M059J (cell line): ENCODE measurements around the gene RALGPS1. TPM values are rescaled to one million over a fixed set of nuclear protein-coding genes. Genes with fewer than 3 reads are reported as not detected.

Experiments used
- DNase-seq: peaks from one replicate; pipeline ENCODE4 v3.0.0-alpha.2; 2012; ENCODE audit warnings: low read depth
- total RNA-seq: library from RNA; depleted of rRNA; stranded (reverse); fragments of >200 nt; shearing (Covaris generic); gene quantifications from 2 replicates; pipeline ENCODE4 v1.2.3, GENCODE V29; 2014

The RALGPS1 gene
- total RNA-seq, 1 experiment from 2014 or later: 9.8 TPM

- no peak for DNase-seq
Measured at GRCh38 chr9:127098916-127099553, 184.5 kb downstream of the RALGPS1 start.

- DNase-seq: no peak
Measured at GRCh38 chr9:127099664-127100063, 185.1 kb downstream of the RALGPS1 start.

- no peak for DNase-seq
Measured at GRCh38 chr9:127102176-127102575, 187.6 kb downstream of the RALGPS1 start.

GRCh38 chr9:127102788-127103187, 188.2 kb downstream of the RALGPS1 start:
- DNase-seq: no peak

GRCh38 chr9:127104581-127105311, 190.2 kb downstream of the RALGPS1 start:
- no peak for DNase-seq

GRCh38 chr9:127105805-127106465, 191.4 kb downstream of the RALGPS1 start:
- no peak for DNase-seq

- DNase-seq: no peak
Measured at GRCh38 chr9:127106466-127106855, 191.9 kb downstream of the RALGPS1 start.

- DNase-seq: no peak
Measured at GRCh38 chr9:127107171-127107928, 192.8 kb downstream of the RALGPS1 start.

- DNase-seq: no peak
Measured at GRCh38 chr9:127107929-127108876, 193.6 kb downstream of the RALGPS1 start.

- DNase-seq: no peak
Measured at GRCh38 chr9:127109212-127109711, 194.7 kb downstream of the RALGPS1 start.

- DNase-seq: no peak
Measured at GRCh38 chr9:127112056-127112455, 197.5 kb downstream of the RALGPS1 start.

- DNase-seq: no peak
Measured at GRCh38 chr9:127112735-127113161, 198.2 kb downstream of the RALGPS1 start.

GRCh38 chr9:127113191-127113972, 198.8 kb downstream of the RALGPS1 start:
- no peak for DNase-seq

- no peak for DNase-seq
Measured at GRCh38 chr9:127114606-127115005, 200.0 kb downstream of the RALGPS1 start.

GRCh38 chr9:127116088-127116726, 201.6 kb downstream of the RALGPS1 start:
- peak; percentile 47 for DNase-seq

GRCh38 chr9:127116957-127117356, 202.4 kb downstream of the RALGPS1 start:
- DNase-seq: no peak

- DNase-seq: no peak
Measured at GRCh38 chr9:127117801-127118200, 203.2 kb downstream of the RALGPS1 start.

- no peak for DNase-seq
Measured at GRCh38 chr9:127118597-127119319, 204.2 kb downstream of the RALGPS1 start.

- DNase-seq: no peak
Measured at GRCh38 chr9:127119320-127119709, 204.7 kb downstream of the RALGPS1 start.
